Nephron (organoid): ENCODE data around the gene SHISA9.
"Not testable (repeated sequence)": the region's sequence is repeated elsewhere in the genome, so short reads cannot be mapped to it uniquely, and the experiment has no call there.

Experiments used
- H3K27ac Mint-ChIP-seq, 3 experiments: 2 replicates each; pipeline ENCODE4 v1.8.0; 2020; ENCODE audit warnings: mixed read lengths in 3 of 3, mild to moderate bottlenecking in 2 of 3, moderate library complexity in 1 of 3
- H3K27me3 Mint-ChIP-seq: 2 replicates; pipeline ENCODE4 v1.8.0; 2021; ENCODE audit warnings: low read depth, mild to moderate bottlenecking, moderate library complexity, mixed read lengths
- H3K36me3 Mint-ChIP-seq: 2 replicates; pipeline ENCODE4 v1.8.0; 2020; ENCODE audit warnings: low read depth, mixed read lengths
- H3K4me1 Mint-ChIP-seq: 2 replicates; pipeline ENCODE4 v1.8.0; 2020; ENCODE audit warnings: mixed read lengths
- H3K4me3 Mint-ChIP-seq, 3 experiments: 2 replicates each; pipeline ENCODE4 v1.8.0; 2020; ENCODE audit warnings: mild to moderate bottlenecking in 3 of 3, mixed read lengths in 3 of 3, moderate library complexity in 2 of 3
- H3K9me3 Mint-ChIP-seq: 2 replicates; pipeline ENCODE4 v1.8.0; 2020; ENCODE audit warnings: mixed read lengths
- CTCF ChIP-seq, 3 experiments: fragments of 200-600 bp; sonication (generic); IDR thresholded peaks; one replicate each; pipeline ENCODE4 v1.5.0; 2021; ENCODE audit warnings: antibody characterized with exemption in 3 of 3; ENCODE audit not compliant: unreplicated experiment in 3 of 3

SHISA9 gene

DNA sequence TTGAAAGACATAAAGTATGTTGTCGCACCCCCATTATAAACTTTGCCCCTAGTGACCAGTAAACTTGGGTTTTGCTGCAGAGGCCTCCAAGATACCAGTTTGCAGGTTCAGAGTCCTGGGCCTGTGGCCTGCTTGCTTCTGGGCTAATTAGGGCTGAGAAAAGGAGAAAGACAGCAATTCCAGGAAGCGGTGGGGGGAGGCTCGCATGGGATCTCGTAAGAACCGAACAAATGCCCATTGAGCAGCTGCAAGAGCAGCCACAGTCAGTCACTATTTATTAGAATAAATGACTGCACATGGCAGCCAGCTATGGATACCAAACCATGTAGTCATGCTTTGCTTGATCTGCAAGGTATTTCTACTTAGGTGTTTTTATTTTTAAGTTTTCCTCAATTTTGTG lies 4.9 kb downstream of the SHISA9 start:
- no peaks in the 10 kb centered on the region for H3K36me3 Mint-ChIP-seq
- H3K27me3 Mint-ChIP-seq, result peaks cover 85% of the 10 kb centered on the region
- H3K27ac Mint-ChIP-seq, result no peak overlapping the region
- H3K4me1 Mint-ChIP-seq, result no peaks in the 10 kb centered on the region
- no peak for TF ChIP-seq CTCF (IDR thresholded peaks at IDR 0.05; ENCODE audit: unreplicated experiment in 3 of 3)
- no peaks in the 10 kb centered on the region for H3K9me3 Mint-ChIP-seq
- no peak overlapping the region for H3K4me3 Mint-ChIP-seq

DNA sequence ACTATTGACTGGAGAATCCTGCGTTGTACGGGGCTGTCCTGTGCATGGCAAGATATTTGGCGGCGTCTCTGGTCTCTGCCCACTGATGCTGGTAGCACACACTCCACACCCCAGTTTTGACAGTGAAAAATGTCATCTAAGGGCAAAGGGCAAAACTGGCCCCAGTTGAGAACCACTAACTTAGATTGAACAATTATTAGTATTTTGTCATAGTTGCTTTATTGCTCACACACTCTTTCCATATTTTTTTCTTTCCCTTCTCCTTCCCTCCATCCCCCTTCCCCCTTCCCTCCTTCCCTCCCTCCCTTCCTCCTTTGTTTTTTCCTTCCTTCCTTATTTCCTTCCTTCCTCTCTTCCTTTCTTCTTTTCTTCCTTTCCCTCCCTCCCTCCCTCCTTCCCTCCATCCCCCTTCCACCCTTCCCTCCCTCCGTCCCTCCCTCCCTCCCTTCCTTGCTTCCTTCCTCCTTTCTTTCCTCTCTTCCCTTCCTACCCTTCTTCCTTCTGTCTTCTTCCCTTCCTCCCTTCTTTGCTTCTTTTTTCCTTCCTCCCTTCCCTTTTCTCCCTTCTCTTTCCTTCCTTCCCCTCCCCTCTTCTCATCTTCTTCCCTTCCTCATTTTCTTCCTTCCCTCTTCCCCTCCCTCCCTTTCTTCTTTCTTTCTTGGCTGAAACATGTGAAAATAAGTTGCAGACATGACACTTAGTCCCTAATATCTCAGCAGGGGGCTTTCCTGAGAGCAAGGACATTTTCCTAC lies 5.5 kb downstream of the SHISA9 start:
- no peaks in the 10 kb centered on the region for H3K36me3 Mint-ChIP-seq
- H3K4me1 Mint-ChIP-seq, result no peaks in the 10 kb centered on the region
- H3K27ac Mint-ChIP-seq, result no peak overlapping the region
- H3K4me3 Mint-ChIP-seq, result no peak overlapping the region
- H3K27me3 Mint-ChIP-seq, result peaks cover 89% of the 10 kb centered on the region
- H3K9me3 Mint-ChIP-seq, result no peaks in the 10 kb centered on the region
- no peak for TF ChIP-seq CTCF (IDR thresholded peaks at IDR 0.05; ENCODE audit: unreplicated experiment in 3 of 3)

DNA sequence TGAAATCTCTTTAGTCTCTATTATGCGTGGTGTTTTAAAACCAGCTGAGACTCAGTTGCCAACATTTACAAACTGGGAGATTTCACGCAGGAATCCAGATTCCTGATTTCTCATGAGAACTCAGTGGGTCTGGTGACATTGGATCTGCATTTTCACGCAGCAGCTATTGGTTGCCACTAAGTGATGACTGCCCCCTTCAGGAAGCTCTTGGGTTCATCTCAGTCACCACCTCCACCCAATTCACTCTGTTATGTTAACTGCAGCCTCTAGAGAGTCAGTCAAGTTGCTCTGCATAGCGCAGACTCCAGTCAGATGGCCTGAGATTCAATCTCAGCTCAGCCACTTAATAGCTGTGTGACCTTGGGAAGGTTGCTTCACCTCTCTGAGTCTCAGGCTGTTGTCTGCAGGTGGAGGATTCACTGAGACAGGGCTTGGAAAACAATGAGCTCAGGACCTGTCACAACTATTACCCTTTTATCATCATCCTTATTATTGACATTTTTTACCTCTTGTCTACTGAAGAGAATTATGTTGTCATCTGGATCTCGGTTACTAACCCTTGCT lies 6.4 kb downstream of the SHISA9 start:
- H3K4me1 Mint-ChIP-seq, result no peaks in the 10 kb centered on the region
- H3K27me3 Mint-ChIP-seq, result peaks cover 81% of the 10 kb centered on the region
- H3K27ac Mint-ChIP-seq, result no peak overlapping the region
- no peaks in the 10 kb centered on the region for H3K9me3 Mint-ChIP-seq
- TF ChIP-seq CTCF (IDR thresholded peaks at IDR 0.05; ENCODE audit: unreplicated experiment in 3 of 3), result no peak
- H3K36me3 Mint-ChIP-seq, result no peaks in the 10 kb centered on the region
- H3K4me3 Mint-ChIP-seq, result no peak overlapping the region

GRCh38 chr16:12917246-12917645 lies 15.8 kb downstream of the SHISA9 start:
- Mint-ChIP-seq H3K27me3 (no peaks in the 10 kb centered on the region), H3K9me3 (no peaks in the 10 kb centered on the region), H3K36me3 (no peaks in the 10 kb centered on the region), H3K4me1 (peaks cover 3% of the 10 kb centered on the region), H3K27ac (no peak overlapping the region), H3K4me3 (no peak overlapping the region)
- no peak for TF ChIP-seq CTCF (IDR thresholded peaks at IDR 0.05; ENCODE audit: unreplicated experiment in 3 of 3)

DNA sequence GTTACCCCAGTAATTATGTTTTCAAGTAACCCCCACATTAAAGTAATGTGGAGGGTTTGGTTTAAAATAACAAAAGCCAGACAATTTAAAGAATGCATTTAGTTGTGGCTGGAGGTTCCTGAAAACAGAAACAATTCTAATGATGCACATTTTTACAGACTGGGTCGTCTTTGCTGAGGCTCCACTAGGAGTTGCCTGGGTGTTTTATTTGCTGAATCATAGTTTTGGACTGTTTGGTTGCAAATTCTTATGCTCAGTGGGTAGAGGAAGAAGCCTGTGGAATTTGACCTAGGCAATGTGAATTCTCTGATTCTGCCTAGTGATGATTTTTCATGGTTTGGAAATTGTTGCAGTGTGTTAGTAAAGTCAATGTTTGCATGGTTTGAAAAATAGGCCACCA lies 16.3 kb downstream of the SHISA9 start:
- H3K4me3 Mint-ChIP-seq, result no peak overlapping the region
- peaks cover 3% of the 10 kb centered on the region for H3K4me1 Mint-ChIP-seq
- no peak overlapping the region for H3K27ac Mint-ChIP-seq
- no peaks in the 10 kb centered on the region for H3K9me3 Mint-ChIP-seq
- H3K36me3 Mint-ChIP-seq, result no peaks in the 10 kb centered on the region
- no peak for TF ChIP-seq CTCF (IDR thresholded peaks at IDR 0.05; ENCODE audit: unreplicated experiment in 3 of 3)
- no peaks in the 10 kb centered on the region for H3K27me3 Mint-ChIP-seq

- Mint-ChIP-seq H3K9me3 (no peaks in the 10 kb centered on the region), H3K4me1 (no peaks in the 10 kb centered on the region), H3K36me3 (no peaks in the 10 kb centered on the region), H3K27me3 (no peaks in the 10 kb centered on the region), H3K27ac (no peak overlapping the region), H3K4me3 (no peak overlapping the region)
- TF ChIP-seq CTCF (IDR thresholded peaks at IDR 0.05; ENCODE audit: unreplicated experiment in 3 of 3), result no peak
Measured at GRCh38 chr16:12920739-12921138, 19.3 kb downstream of the SHISA9 start.

DNA sequence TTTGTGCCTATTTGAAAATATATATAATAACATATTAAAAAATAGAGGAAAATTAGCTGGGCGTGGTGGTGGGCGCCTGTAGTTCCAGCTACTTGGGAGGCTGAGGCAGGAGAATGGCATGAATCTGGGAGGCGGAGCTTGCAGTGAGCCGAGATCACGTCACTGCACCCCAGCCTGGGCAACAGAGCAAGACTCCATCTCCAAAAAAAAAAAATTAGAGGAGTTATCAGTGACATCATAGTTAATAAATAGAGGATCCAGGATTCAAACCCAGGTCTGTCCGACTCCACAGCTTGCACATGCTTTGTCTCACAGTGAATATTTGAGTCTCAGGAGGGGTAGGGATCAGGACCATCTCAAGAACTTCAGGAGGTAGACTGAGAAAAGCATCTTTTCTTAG lies 22.2 kb downstream of the SHISA9 start:
- not testable (repeated sequence) for H3K27ac Mint-ChIP-seq, H3K9me3 Mint-ChIP-seq, H3K36me3 Mint-ChIP-seq, H3K4me3 Mint-ChIP-seq, H3K4me1 Mint-ChIP-seq, H3K27me3 Mint-ChIP-seq
